ENCODE measurements around the gene LAG3.

Gene LAG3

GRCh38 chr12:6750506-6750905, 21.8 kb upstream of the LAG3 start:
- TF ChIP-seq, protein P1, sequence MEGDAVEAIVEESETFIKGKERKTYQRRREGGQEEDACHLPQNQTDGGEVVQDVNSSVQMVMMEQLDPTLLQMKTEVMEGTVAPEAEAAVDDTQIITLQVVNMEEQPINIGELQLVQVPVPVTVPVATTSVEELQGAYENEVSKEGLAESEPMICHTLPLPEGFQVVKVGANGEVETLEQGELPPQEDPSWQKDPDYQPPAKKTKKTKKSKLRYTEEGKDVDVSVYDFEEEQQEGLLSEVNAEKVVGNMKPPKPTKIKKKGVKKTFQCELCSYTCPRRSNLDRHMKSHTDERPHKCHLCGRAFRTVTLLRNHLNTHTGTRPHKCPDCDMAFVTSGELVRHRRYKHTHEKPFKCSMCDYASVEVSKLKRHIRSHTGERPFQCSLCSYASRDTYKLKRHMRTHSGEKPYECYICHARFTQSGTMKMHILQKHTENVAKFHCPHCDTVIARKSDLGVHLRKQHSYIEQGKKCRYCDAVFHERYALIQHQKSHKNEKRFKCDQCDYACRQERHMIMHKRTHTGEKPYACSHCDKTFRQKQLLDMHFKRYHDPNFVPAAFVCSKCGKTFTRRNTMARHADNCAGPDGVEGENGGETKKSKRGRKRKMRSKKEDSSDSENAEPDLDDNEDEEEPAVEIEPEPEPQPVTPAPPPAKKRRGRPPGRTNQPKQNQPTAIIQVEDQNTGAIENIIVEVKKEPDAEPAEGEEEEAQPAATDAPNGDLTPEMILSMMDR (IDR thresholded peaks at IDR 0.05): no peak

GRCh38 chr12:6751767-6752166, 20.6 kb upstream of the LAG3 start:
- TF ChIP-seq, protein P1 (IDR thresholded peaks at IDR 0.05): no peak

DNA sequence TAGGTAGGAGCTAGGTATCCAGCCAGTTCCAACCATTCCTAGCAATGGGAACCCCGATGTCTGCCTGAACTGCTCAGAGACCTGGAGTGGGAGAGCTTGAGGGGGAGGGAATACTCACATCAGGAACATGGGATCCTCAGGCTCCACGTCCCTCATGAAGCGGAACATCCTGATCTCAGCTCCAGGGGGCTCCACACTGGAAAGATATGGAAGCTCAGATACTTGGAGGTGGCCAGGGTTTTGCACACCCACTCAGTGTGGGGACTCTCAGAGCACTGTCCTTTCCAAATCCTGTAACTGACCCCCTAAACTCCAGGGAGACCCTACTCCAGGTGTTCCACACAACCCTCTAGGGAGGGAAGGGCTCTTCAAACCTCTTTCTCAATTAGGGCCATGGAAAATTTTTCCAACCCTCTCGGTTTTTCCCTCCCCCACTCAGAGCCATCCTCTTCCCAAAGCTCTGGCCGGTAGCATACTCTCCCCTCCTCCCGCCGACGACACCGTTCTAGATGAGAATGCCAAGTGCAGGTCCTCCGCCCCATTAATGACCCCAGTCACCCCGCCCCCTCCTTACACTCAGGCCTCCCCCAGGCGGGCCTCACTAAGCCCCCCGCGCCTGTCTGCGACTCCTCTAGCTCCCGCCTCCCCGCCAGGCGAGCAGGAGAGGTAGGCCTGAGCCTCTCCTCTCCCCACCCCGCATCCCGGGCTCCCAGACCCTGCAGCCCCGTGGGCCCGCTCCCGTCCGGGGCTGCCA, 20.0 kb upstream of the LAG3 start:
- TF ChIP-seq, protein P1 (IDR thresholded peaks at IDR 0.05): peak; percentile 25; the same call in 1 of the 2 replicates

DNA sequence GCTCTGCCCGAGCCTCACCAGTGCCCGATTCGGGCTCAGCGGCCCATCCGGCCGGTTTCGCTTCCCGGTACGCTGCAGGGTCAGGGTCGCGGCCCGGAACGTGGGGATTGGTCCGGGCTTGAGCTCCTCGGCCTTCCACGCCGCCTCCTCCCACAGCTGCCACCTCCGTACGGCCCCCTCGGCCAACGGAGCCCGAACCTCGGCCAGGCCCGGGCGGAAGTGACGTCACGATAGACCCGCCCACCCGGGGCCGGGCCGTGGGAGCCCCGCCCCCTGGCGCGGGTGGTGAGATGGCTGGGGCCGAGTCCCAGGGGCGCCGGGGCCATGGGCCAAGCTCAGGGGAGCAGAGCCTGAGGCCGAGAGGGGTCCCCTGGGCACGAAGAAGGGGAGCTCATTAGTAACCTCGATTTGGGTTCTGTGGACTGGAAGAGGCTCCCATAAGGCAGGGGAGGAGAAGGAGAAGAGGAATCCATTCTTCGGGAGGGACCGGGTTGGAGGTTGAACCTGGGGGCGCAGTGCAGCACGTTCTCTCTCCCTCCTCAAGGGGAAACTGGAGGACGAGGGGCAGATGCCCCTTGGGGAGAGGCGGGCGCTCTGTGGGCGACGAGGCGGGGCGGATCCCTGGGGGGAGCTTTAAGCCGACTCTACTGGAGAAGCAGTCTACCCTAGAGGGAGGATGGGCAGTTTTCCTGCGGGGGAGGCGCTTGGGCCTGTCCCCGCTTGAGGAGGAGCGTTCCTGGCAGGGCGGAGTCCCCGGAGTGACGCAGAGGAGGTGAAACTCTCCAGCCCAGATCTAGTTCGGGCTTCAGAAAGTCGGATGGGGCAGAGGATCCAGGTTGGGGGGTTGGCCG, 19.2 kb upstream of the LAG3 start, which contains the start of gene MLF2:
Gene MLF2, minus strand, starts transcription at position 221 of the 851 bp plus-strand sequence. CDS start 807 bp downstream, outside the sequence.
- TF ChIP-seq, protein P1 (IDR thresholded peaks at IDR 0.05): no peak; the same call in 1 of the 2 replicates

- TF ChIP-seq, protein P1 (IDR thresholded peaks at IDR 0.05): peak; percentile 95
Observed at GRCh38 chr12:6753772-6754356, 18.5 kb upstream of the LAG3 start.

DNA sequence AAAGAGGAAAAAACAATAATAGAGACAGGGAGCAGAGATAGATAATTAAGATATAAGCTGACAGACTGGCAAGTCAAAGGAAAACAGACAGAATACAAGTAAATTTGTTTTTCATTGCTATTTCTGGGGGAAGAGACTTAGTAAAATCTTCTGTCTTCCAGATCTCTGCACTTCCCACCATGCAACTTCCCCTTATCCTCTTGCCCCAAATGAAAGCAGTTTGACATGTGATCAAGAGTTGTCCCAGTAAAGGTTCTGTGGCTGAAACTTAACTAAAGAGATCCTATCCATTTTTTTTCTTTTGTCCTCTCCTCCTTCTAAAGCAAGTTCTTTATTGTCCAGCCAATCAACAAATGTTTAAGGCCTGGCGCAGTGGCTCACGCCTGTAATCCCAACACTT, 17.9 kb upstream of the LAG3 start:
- TF ChIP-seq, protein P1 (IDR thresholded peaks at IDR 0.05): no peak

DNA sequence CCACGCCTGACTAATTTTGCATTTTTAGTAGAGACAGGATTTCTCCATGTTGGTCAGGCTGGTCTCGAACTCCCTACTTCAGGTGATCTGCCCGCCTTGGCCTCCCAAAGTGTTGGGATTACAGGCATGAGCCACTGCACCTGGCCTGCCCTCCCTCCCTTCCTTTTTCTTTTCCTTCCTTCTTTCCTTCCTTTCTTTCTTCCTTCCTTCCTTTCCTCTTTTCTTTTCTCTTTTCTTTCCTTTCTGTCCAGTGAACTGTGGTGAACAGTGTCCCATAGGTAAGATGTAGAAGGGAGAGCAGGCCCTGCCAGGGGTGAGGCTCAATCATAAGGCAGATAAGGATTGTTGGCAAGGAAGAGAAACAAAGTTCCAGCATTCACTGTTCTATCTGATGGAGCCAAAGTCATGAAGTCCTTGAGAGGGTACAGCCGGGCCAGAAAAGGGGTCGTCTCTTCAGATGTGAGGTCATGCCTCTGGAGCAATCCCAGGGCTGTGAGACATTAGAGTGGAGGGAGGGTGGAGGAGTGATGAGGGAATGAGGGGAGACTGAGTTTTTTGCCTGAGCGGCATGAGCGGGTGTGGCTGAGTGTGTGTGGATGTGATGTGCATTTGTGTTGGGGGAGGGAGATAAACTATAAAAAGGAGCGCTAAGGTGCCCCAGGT, 15.2 kb upstream of the LAG3 start:
- TF ChIP-seq, protein P1 (IDR thresholded peaks at IDR 0.05): no peak

Measured in LNCAP (cell line).